IgD-negative memory B cell (primary cell): ENCODE measurements around the gene CSTF1. TPM values are rescaled to one million over a fixed set of nuclear protein-coding genes. Genes with fewer than 3 reads are reported as not detected.

ENCODE experiments used
- H3K27ac Mint-ChIP-seq, 3 donors: one replicate each; pipeline ENCODE4 v1.8.0; 2020 to 2022; ENCODE audit warnings: mild to moderate bottlenecking in 3 of 3, mixed read lengths in 3 of 3, moderate library complexity in 1 of 3
- H3K27me3 Mint-ChIP-seq: one replicate; pipeline ENCODE4 v1.8.0; 2021; ENCODE audit warnings: mixed read lengths
- H3K36me3 Mint-ChIP-seq: one replicate; pipeline ENCODE4 v1.8.0; 2020; ENCODE audit warnings: mild to moderate bottlenecking, mixed read lengths
- H3K4me1 Mint-ChIP-seq, 3 donors: one replicate each; pipeline ENCODE4 v1.8.0; 2020 to 2022; ENCODE audit warnings: mixed read lengths in 3 of 3, mild to moderate bottlenecking in 1 of 3
- H3K4me3 Mint-ChIP-seq, 4 donors: one replicate each; pipeline ENCODE4 v1.8.0; 2020 to 2022; ENCODE audit warnings: mild to moderate bottlenecking in 4 of 4, mixed read lengths in 4 of 4, moderate library complexity in 3 of 4
- H3K9me3 Mint-ChIP-seq, 3 donors: one replicate each; pipeline ENCODE4 v1.8.0; 2020 to 2021; ENCODE audit warnings: mixed read lengths in 3 of 3, mild to moderate bottlenecking in 1 of 3
- polyA plus RNA-seq: library from polyadenylated mRNA; unstranded; fragments of 300-500 nt; fragmentation: Illumina TruSeq; gene quantifications from one replicate; pipeline ENCODE4 v1.2.3, GENCODE V29; 2021

The CSTF1 gene
- polyA plus RNA-seq, 1 donor from 2014 or later, result 29.1 TPM

DNA sequence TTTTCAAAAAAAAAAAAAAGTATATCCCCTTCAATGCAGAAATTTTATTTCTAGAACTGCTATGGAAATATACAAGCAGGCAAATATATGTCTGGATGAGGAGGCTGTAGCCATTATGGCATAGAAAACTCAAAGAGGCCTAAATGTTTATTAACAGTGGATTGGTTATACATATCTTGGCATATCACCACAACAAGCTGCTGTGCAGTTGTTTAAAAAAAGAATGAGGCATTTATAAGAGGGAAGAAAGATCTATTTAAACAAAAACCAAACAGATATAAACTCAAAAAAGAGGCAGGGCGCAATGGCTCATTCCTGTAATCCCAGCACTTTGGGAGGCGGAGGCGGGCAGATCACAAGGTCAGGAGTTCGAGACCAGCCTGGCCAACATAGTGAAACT is 45.8 kb downstream of the CSTF1 start:
- Mint-ChIP-seq H3K4me1 (peaks cover 2 to 20% (median 10%) of the 10 kb centered on the region in 3 donors), H3K27me3 (no peaks in the 10 kb centered on the region), H3K9me3 (peaks cover 0 to 3% (median 0%) of the 10 kb centered on the region in 3 donors), H3K27ac (no peak overlapping the region), H3K36me3 (no peaks in the 10 kb centered on the region), H3K4me3 (no peak overlapping the region)

DNA sequence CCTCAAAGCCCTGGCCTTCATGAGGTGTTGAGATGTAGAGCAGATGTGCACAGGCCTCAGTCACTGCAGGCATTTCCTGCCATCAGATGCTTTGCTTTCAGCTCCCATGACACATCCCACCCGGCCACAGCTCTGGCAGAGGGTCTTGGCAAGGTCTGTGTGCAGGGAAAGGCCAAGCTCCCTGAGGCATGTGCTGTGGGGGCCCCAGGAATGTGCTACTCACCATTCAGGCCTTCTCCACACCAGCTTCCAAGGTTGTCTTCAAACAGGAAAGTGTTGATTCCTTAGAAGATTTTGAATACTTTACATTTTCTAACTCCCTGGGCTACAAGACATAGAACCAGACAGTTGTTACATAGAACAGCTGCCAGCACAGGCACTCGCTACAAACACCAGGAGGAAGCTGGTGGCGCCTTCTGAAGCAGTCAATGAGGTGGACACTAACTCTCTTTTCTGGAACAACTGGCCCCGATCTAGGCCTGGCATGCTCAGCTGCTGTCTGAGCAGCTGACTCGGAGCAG is 47.4 kb downstream of the CSTF1 start:
- H3K27me3 Mint-ChIP-seq, result no peaks in the 10 kb centered on the region
- H3K27ac Mint-ChIP-seq, result peak overlapping the region in 1 of 3 donors; percentile 11

DNA sequence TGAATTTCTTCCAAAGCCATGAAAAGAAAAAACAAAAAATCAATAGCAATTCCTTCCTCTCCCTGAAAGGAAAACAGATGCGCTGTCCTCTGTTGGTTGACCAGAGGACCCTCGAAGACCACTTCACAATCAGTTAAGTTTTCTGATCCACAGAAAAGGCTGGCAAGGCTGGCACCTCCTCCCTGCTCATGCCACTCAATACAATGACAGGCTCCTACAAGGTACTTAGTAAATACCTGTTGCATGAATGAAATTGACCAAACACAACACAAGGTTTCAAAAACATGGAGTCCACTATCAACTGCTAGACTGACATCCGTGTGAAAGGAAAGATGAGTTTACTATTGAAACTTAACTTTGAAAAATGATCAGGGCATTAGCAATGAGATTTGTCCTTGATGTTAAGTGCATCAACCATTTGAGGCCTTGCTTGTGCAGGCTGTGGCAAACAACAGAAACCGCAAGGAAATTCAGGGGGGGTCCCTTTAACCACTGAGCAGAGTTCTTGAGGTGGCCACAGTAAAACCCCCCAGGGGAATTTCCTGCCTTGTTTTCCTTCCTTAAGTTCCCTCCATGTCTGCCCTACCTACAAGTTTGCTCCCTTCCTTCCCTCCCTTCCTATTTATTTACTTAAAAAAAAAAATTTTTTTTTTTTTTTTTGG is 48.0 kb downstream of the CSTF1 start:
- Mint-ChIP-seq H3K9me3 (no peaks in the 10 kb centered on the region), H3K27ac (peak overlapping the region in 1 of 3 donors; percentile 11), H3K4me1 (peaks cover 1 to 13% (median 7%) of the 10 kb centered on the region in 3 donors), H3K27me3 (no peaks in the 10 kb centered on the region), H3K36me3 (no peaks in the 10 kb centered on the region), H3K4me3 (no peak overlapping the region)

More for the DNA sequence above, 47.4 kb downstream of the CSTF1 start:
- Mint-ChIP-seq H3K36me3 (no peaks in the 10 kb centered on the region), H3K4me3 (peak overlapping the region in 1 of 4 donors; percentile 3), H3K9me3 (peaks cover 0 to 3% (median 0%) of the 10 kb centered on the region in 3 donors), H3K4me1 (peaks cover 1 to 19% (median 10%) of the 10 kb centered on the region in 3 donors)

DNA sequence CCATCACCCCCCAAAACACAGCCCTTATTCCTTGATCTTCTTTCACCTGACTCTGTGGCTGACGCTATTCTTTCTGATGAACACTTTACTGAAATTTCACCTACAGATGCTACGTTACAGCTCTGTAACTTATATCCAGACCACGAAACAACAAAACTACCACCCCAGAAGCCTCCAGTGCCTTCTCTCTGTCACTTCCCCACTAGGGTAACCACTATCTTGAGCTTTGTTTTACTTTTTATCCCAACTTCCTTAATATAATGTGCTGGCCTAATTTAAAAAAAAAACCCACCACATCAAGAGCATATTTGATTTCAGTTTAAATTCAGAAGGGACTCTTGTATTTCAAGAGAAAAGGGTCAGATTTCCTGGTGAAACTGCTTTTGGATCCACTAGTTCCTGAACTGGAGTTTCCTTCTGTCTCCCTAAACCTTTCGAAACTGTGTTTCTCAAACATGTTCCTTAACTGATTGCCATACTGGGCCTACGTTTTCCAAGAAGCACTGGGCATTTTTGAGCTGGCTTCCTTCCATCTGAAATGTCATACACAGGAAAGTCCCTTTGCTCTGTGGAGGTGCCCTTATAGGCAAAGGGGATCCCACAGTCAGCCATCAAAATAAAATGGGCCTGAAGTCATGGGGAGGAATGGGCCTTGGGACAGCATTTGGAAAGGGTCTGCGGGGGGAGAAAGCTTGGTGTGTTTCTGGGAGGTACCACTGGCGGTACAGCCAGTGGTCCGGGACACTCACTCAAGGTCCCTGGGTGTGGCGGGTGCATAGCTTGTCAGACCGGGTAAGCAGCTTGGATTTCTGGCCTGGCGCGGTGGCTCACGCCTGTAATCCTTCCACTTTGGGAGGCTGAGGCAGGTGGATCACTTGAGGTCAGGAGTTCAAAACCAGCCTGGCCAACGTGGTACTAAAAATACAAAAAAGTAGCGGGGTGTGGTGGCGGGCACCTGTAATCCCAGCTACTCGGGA is 50.2 kb downstream of the CSTF1 start:
- H3K36me3 Mint-ChIP-seq, result no peaks in the 10 kb centered on the region
- H3K4me1 Mint-ChIP-seq, result peaks cover 0 to 12% (median 7%) of the 10 kb centered on the region in 3 donors
- no peaks in the 10 kb centered on the region for H3K27me3 Mint-ChIP-seq
- no peak overlapping the region for H3K27ac Mint-ChIP-seq
- H3K9me3 Mint-ChIP-seq, result no peaks in the 10 kb centered on the region
- H3K4me3 Mint-ChIP-seq, result no peak overlapping the region

DNA sequence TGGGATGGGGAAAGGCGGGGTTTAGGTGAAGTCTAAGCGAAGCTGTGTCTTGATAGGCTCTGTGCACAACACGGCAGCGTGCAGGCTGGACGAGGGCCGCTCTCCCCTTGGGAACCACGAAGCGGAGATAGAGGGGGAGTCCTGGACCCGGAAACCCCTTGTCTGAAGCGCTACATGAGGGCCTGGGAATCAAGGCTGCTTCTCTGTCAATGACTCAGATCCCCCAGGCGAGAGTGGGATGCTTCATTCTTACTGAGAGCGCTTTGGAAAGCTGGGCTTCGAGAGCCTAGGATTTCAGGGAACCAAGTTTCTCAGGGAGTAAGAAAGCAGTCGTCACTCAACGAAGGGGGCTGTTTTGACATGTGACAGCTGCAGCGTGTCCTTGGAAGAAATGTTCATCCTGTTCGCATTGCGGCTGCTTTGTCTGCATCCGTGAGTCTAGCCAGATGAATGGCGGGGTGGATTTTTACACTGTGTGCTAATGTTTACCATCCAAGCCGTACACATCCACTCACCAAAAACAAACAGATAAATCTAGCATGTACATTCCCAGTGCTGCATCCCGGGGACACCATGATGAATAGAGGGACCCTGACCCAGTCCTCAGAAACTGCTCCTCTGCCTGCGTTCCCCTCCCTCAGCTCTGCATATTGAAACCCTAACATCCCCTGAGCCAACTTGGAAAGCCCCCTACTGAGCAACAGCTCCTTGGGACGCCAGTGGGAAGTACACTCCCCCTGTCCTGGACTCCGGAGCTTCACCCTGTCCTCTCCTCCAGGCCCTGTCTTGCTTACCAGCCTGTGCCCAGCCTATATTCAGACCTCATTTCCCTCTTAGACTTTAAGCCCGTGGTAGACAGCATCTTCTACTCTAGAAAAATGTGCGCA is 51.5 kb downstream of the CSTF1 start:
- no peaks in the 10 kb centered on the region for H3K9me3 Mint-ChIP-seq
- H3K4me3 Mint-ChIP-seq, result no peak overlapping the region
- H3K27ac Mint-ChIP-seq, result no peak overlapping the region
- H3K27me3 Mint-ChIP-seq, result no peaks in the 10 kb centered on the region
- peaks cover 0 to 12% (median 7%) of the 10 kb centered on the region in 3 donors for H3K4me1 Mint-ChIP-seq
- H3K36me3 Mint-ChIP-seq, result no peaks in the 10 kb centered on the region

DNA sequence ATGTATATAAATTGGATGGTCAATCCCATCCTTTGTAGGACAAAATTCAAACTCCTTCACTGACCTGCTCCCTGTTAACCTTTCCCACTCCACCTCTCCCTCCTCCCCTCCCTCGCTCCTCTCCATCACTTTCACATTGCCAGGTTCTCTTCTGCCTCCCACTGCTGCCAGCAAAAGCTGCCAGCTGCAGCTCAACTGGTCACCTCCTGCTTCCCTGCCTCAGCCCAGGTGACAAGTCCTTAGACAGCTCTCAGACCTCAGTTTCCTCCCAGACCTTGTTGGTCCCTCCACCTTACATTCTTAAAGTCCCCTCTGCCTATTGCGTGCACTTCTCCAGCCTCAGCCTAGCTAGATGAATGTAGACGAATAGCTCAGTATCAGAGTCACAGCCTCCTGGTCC is 52.7 kb downstream of the CSTF1 start:
- Mint-ChIP-seq H3K36me3 (no peaks in the 10 kb centered on the region), H3K4me1 (peaks cover 0 to 9% (median 4%) of the 10 kb centered on the region in 3 donors), H3K27me3 (no peaks in the 10 kb centered on the region), H3K9me3 (no peaks in the 10 kb centered on the region), H3K27ac (peak overlapping the region in 1 of 3 donors; percentile 73), H3K4me3 (no peak overlapping the region)

DNA sequence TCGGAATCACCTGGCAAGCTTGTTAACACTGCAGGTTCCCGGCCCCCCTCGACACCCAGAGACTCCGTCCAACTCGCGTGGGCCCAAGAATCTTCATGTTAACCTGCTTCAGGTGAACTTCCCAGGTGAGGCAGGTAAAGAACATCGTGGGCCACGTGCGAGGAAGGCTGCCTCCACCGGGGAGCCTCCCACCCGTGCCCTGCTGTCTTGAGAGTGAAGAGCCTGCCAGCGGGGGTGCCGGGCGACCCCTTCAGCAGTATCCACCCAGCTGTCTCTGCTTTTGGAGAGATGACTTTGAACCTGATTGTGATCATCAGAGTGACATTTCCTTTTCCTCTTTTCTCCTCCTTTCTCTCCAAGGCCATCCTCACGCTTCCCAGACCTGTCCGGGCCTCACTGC is 53.1 kb downstream of the CSTF1 start:
- H3K4me1 Mint-ChIP-seq, result peaks cover 0 to 5% (median under 1%) of the 10 kb centered on the region in 3 donors
- H3K36me3 Mint-ChIP-seq, result no peaks in the 10 kb centered on the region
- peak overlapping the region in 1 of 3 donors; percentile 73 for H3K27ac Mint-ChIP-seq
- no peak overlapping the region for H3K4me3 Mint-ChIP-seq
- no peaks in the 10 kb centered on the region for H3K9me3 Mint-ChIP-seq
- no peaks in the 10 kb centered on the region for H3K27me3 Mint-ChIP-seq

DNA sequence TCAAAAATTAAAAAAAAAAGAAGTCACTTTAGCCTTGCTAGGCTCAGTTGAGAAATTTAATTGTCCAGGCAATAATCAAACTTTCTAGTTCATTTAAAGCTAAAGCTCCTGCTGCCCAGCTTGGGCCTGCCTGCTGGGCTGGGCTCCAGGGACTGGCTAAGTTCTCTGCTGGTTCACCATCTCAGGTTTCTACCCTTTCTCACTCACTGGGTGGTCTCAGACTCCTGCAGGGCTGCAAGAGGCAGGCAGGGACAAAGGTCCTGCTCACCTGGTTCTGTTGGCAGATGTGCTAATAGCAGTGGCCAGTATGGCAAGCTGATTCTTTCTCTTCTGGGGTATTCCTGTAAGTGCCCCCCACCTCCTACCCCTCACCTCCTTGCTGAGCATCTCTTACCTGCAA is 54.8 kb downstream of the CSTF1 start:
- H3K27me3 Mint-ChIP-seq, result no peaks in the 10 kb centered on the region
- no peaks in the 10 kb centered on the region for H3K4me1 Mint-ChIP-seq
- H3K36me3 Mint-ChIP-seq, result no peaks in the 10 kb centered on the region
- H3K4me3 Mint-ChIP-seq, result no peak overlapping the region
- H3K27ac Mint-ChIP-seq, result no peak overlapping the region
- no peaks in the 10 kb centered on the region for H3K9me3 Mint-ChIP-seq

DNA sequence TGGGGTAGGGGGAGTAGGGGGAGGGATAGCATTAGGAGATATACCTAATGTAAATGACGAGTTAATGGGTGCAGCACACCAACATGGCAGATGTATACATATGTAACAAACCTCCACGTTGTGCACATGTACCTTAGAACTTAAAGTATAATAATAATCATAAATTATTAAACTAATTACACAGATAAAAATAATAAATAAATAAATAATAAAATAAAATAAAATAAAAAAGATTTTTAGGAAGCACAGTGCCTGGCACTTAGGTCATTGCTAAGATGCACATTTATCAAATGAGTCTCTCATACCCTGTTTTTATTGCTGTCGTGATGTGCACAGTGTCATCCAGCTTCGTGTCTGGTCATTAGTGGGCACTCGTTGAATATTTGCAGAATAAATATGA is 57.0 kb downstream of the CSTF1 start:
- Mint-ChIP-seq H3K27me3 (no peaks in the 10 kb centered on the region), H3K27ac (no peak overlapping the region), H3K4me3 (no peak overlapping the region), H3K4me1 (peaks cover 4 to 8% (median 7%) of the 10 kb centered on the region in 3 donors), H3K9me3 (no peaks in the 10 kb centered on the region), H3K36me3 (no peaks in the 10 kb centered on the region)

DNA sequence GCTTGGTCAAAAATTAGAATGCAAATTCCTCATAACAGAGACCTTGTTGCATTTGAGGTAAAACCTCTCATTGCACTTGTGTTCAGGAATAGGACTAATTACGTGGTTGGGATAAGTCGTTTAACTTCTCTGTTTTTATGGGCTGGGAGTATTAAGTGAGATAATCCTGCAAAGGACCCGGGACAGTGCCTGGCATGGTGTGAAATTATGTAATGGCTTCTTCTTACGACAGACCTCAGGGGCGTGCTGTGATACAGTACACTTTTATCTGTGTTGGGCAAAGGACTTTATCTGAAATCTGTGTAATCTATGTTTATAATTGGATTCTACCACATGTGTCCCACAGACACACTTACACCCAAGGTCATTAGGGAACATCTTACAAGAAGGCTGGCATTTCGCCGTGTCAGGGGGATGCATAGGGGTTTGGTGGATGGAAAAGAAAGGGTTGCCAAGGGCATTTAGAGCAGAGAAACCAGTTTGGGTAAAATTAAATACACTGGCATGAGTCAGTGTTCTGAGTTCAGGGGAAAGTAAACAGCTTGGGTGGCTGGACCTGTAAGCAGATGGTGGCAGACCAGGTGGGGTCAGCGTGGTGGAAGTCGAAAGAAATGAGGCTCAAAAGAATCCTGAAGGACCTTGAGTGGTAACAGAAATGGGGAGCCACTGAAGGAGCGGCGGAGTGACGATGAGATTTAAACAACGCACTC is 58.8 kb downstream of the CSTF1 start:
- Mint-ChIP-seq H3K4me1 (peaks cover 4 to 13% (median 7%) of the 10 kb centered on the region in 3 donors), H3K4me3 (peak overlapping the region in 1 of 4 donors; percentile 80), H3K27ac (peak overlapping the region in 1 of 3 donors; percentile 14), H3K27me3 (no peaks in the 10 kb centered on the region), H3K9me3 (no peaks in the 10 kb centered on the region), H3K36me3 (no peaks in the 10 kb centered on the region)

DNA sequence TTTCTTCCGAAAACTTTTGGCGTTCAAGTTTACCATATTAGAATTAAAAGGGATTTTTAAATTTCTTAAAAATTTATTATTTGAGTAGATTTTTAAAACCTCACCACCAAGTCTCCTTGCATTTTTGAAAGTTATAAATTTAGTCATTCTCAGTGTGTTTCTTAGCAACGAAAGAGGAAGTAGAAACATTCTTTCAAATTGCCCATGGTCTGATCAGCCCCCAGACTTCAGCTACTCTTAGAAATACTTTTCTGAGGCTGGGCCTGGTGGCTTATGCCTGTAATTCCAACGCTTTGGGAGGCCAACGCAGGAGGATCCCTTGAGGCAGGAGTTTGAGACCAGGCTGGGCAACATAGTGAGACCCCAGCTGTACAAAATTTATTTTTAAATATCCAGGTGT is 60.9 kb downstream of the CSTF1 start:
- no peaks in the 10 kb centered on the region for H3K27me3 Mint-ChIP-seq
- no peaks in the 10 kb centered on the region for H3K9me3 Mint-ChIP-seq
- no peak overlapping the region for H3K4me3 Mint-ChIP-seq
- no peaks in the 10 kb centered on the region for H3K36me3 Mint-ChIP-seq
- peak overlapping the region in 1 of 3 donors; percentile 67 for H3K27ac Mint-ChIP-seq
- peaks cover 4 to 17% (median 7%) of the 10 kb centered on the region in 3 donors for H3K4me1 Mint-ChIP-seq

DNA sequence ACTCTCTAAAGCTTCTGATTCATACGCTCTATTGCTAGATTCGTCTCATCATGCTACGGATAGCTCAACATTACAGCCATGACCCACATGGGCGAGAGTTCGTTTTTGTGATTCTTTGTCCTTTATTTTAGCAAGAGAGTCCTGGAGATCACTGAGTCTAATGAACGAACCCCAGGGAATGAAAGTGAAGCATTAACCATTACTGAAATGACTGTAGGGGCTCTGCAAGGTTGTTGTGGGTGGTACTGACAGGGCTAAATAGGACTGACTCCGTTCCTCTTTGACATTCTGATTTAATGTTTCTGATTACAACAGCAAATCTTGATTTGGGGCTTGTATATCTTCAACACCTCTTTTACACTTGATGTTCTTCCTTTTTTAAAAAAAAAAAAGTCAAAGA is 62.3 kb downstream of the CSTF1 start:
- H3K4me3 Mint-ChIP-seq, result no peak overlapping the region

More for the DNA sequence above, 62.3 kb downstream of the CSTF1 start:
- no peak overlapping the region for H3K27ac Mint-ChIP-seq
- no peaks in the 10 kb centered on the region for H3K36me3 Mint-ChIP-seq
- no peaks in the 10 kb centered on the region for H3K9me3 Mint-ChIP-seq
- no peaks in the 10 kb centered on the region for H3K27me3 Mint-ChIP-seq
- H3K4me1 Mint-ChIP-seq, result peaks cover 4 to 17% (median 7%) of the 10 kb centered on the region in 3 donors
